ENCODE data around the gene SLC25A4. TPM values are rescaled to one million over a fixed set of nuclear protein-coding genes. Genes with fewer than 3 reads are reported as not detected.
A peak's percentile ranks its signal among the peaks of the same experiment; 100 is the strongest.
"Not testable (repeated sequence)": the region's sequence is repeated elsewhere in the genome, so short reads cannot be mapped to it uniquely, and the experiment has no call there.

Gene SLC25A4
- total RNA-seq: 2.1 TPM

GRCh38 chr4:185142912-185143600, at the start of gene SLC25A4:
SLC25A4 (plus strand) TSS chr4:185143266; CDS start chr4:185143373, 107 bp downstream.
- Histone ChIP-seq H3K4me3 (ENCODE audit: low read length) (peak within 1 kb of the TSS; percentile 41), H3K27me3 (ENCODE audit: insufficient read depth, low read length) (peaks cover 47% of the 10 kb centered on the region), H3K9me3 (ENCODE audit: low read depth, low read length) (no peaks in the 10 kb centered on the region), H3K4me1 (ENCODE audit: insufficient read depth, low read length) (peaks cover 5% of the 10 kb centered on the region)

GRCh38 chr4:185093603-185094002, 49.5 kb upstream of the SLC25A4 start:
- Histone ChIP-seq H3K4me1 (ENCODE audit: insufficient read depth, low read length) (no peaks in the 10 kb centered on the region), H3K4me3 (ENCODE audit: low read length) (no peak overlapping the region), H3K9me3 (ENCODE audit: low read depth, low read length) (no peaks in the 10 kb centered on the region), H3K27me3 (ENCODE audit: insufficient read depth, low read length) (peaks cover 5% of the 10 kb centered on the region)

- peaks cover 2% of the 10 kb centered on the region for H3K27me3 ChIP-seq (ENCODE audit: insufficient read depth, low read length)
- H3K4me3 ChIP-seq (ENCODE audit: low read length): no peak overlapping the region
- no peaks in the 10 kb centered on the region for H3K4me1 ChIP-seq (ENCODE audit: insufficient read depth, low read length)
- no peaks in the 10 kb centered on the region for H3K9me3 ChIP-seq (ENCODE audit: low read depth, low read length)
Measured at GRCh38 chr4:185096032-185096653, 46.9 kb upstream of the SLC25A4 start.

- no peaks in the 10 kb centered on the region for H3K9me3 ChIP-seq (ENCODE audit: low read depth, low read length)
- no peaks in the 10 kb centered on the region for H3K27me3 ChIP-seq (ENCODE audit: insufficient read depth, low read length)
- H3K4me3 ChIP-seq (ENCODE audit: low read length): no peak overlapping the region
- H3K4me1 ChIP-seq (ENCODE audit: insufficient read depth, low read length): no peaks in the 10 kb centered on the region
Measured at GRCh38 chr4:185098474-185098873, 44.6 kb upstream of the SLC25A4 start.

- H3K27me3 ChIP-seq (ENCODE audit: insufficient read depth, low read length): no peaks in the 10 kb centered on the region
- no peaks in the 10 kb centered on the region for H3K9me3 ChIP-seq (ENCODE audit: low read depth, low read length)
- no peaks in the 10 kb centered on the region for H3K4me1 ChIP-seq (ENCODE audit: insufficient read depth, low read length)
- H3K4me3 ChIP-seq (ENCODE audit: low read length): no peak overlapping the region
Measured at GRCh38 chr4:185099024-185099682, 43.9 kb upstream of the SLC25A4 start.

- H3K9me3 ChIP-seq (ENCODE audit: low read depth, low read length): no peaks in the 10 kb centered on the region
- H3K4me1 ChIP-seq (ENCODE audit: insufficient read depth, low read length): no peaks in the 10 kb centered on the region
- H3K4me3 ChIP-seq (ENCODE audit: low read length): no peak overlapping the region
- no peaks in the 10 kb centered on the region for H3K27me3 ChIP-seq (ENCODE audit: insufficient read depth, low read length)
Measured at GRCh38 chr4:185099940-185100339, 43.1 kb upstream of the SLC25A4 start.

GRCh38 chr4:185100423-185100822, 42.6 kb upstream of the SLC25A4 start:
- no peaks in the 10 kb centered on the region for H3K27me3 ChIP-seq (ENCODE audit: insufficient read depth, low read length)
- H3K4me1 ChIP-seq (ENCODE audit: insufficient read depth, low read length): no peaks in the 10 kb centered on the region
- H3K4me3 ChIP-seq (ENCODE audit: low read length): no peak overlapping the region
- H3K9me3 ChIP-seq (ENCODE audit: low read depth, low read length): no peaks in the 10 kb centered on the region

- Histone ChIP-seq H3K9me3 (ENCODE audit: low read depth, low read length) (no peaks in the 10 kb centered on the region), H3K4me1 (ENCODE audit: insufficient read depth, low read length) (no peaks in the 10 kb centered on the region), H3K27me3 (ENCODE audit: insufficient read depth, low read length) (no peaks in the 10 kb centered on the region), H3K4me3 (ENCODE audit: low read length) (no peak overlapping the region)
Measured at GRCh38 chr4:185101354-185101890, 41.6 kb upstream of the SLC25A4 start.

GRCh38 chr4:185104733-185105132, 38.3 kb upstream of the SLC25A4 start:
- Histone ChIP-seq H3K4me3 (ENCODE audit: low read length) (no peak overlapping the region), H3K27me3 (ENCODE audit: insufficient read depth, low read length) (no peaks in the 10 kb centered on the region), H3K4me1 (ENCODE audit: insufficient read depth, low read length) (no peaks in the 10 kb centered on the region), H3K9me3 (ENCODE audit: low read depth, low read length) (no peaks in the 10 kb centered on the region)

- Histone ChIP-seq H3K9me3 (ENCODE audit: low read depth, low read length) (no peaks in the 10 kb centered on the region), H3K4me1 (ENCODE audit: insufficient read depth, low read length) (no peaks in the 10 kb centered on the region), H3K27me3 (ENCODE audit: insufficient read depth, low read length) (no peaks in the 10 kb centered on the region), H3K4me3 (ENCODE audit: low read length) (no peak overlapping the region)
Measured at GRCh38 chr4:185106353-185106752, 36.7 kb upstream of the SLC25A4 start.

GRCh38 chr4:185107574-185107973, 35.5 kb upstream of the SLC25A4 start:
- not testable (repeated sequence) for H3K4me3 ChIP-seq (ENCODE audit: low read length); H3K9me3 ChIP-seq (ENCODE audit: low read depth, low read length); H3K4me1 ChIP-seq (ENCODE audit: insufficient read depth, low read length); H3K27me3 ChIP-seq (ENCODE audit: insufficient read depth, low read length)

GRCh38 chr4:185108185-185108584, 34.9 kb upstream of the SLC25A4 start:
- Histone ChIP-seq H3K9me3 (ENCODE audit: low read depth, low read length) (no peaks in the 10 kb centered on the region), H3K27me3 (ENCODE audit: insufficient read depth, low read length) (no peaks in the 10 kb centered on the region), H3K4me3 (ENCODE audit: low read length) (no peak overlapping the region), H3K4me1 (ENCODE audit: insufficient read depth, low read length) (no peaks in the 10 kb centered on the region)

- Histone ChIP-seq H3K4me3 (ENCODE audit: low read length) (no peak overlapping the region), H3K27me3 (ENCODE audit: insufficient read depth, low read length) (no peaks in the 10 kb centered on the region), H3K4me1 (ENCODE audit: insufficient read depth, low read length) (no peaks in the 10 kb centered on the region), H3K9me3 (ENCODE audit: low read depth, low read length) (no peaks in the 10 kb centered on the region)
Measured at GRCh38 chr4:185108669-185109068, 34.4 kb upstream of the SLC25A4 start.

- H3K27me3 ChIP-seq (ENCODE audit: insufficient read depth, low read length): no peaks in the 10 kb centered on the region
Measured at GRCh38 chr4:185109736-185110135, 33.3 kb upstream of the SLC25A4 start.

GRCh38 chr4:185110375-185110823, 32.7 kb upstream of the SLC25A4 start:
- Histone ChIP-seq H3K9me3 (ENCODE audit: low read depth, low read length) (no peaks in the 10 kb centered on the region), H3K27me3 (ENCODE audit: insufficient read depth, low read length) (no peaks in the 10 kb centered on the region), H3K4me3 (ENCODE audit: low read length) (no peak overlapping the region), H3K4me1 (ENCODE audit: insufficient read depth, low read length) (no peaks in the 10 kb centered on the region)

More at GRCh38 chr4:185109736-185110135, 33.3 kb upstream of the SLC25A4 start:
- Histone ChIP-seq H3K4me3 (ENCODE audit: low read length) (no peak overlapping the region), H3K9me3 (ENCODE audit: low read depth, low read length) (no peaks in the 10 kb centered on the region), H3K4me1 (ENCODE audit: insufficient read depth, low read length) (no peaks in the 10 kb centered on the region)
